K562 (cell line): ENCODE results near the gene KCNJ9. TPM values are rescaled to one million over a fixed set of nuclear protein-coding genes. Genes with fewer than 3 reads are reported as not detected.

ENCODE experiments used
- ATAC-seq: fragments of 200-7000 bp; cut with Tn5 transposase; 3 replicates; pipeline ENCODE4 v1.9.1; 2020; ENCODE audit warnings: moderate library complexity
- BruUV-seq: library from RNA; stranded (reverse); fragments of 400-500 nt; replicated peaks from 2 replicates; lab custom pipeline; 2021; lab: Mats Ljungman, UMichigan
- CTCF ChIA-PET: fragments of 300-600 bp; formaldehyde crosslinking; extraction: SDS; loops from one replicate; lab custom pipeline; 2021; ENCODE audit warnings: low intra/inter-chr PET ratio; lab: Yijun Ruan, JAX
- POLR2A ChIA-PET: fragments of 300-600, 350-650 bp; sonication (Branson Sonifier 250); formaldehyde crosslinking; extraction: SDS; loops from one replicate; lab custom pipeline; 2021; ENCODE audit warnings: antibody characterized with exemption, inconsistent platforms; lab: Yijun Ruan, JAX
- DNase-seq, 4 experiments: peaks; one replicate each; pipeline versions ENCODE4 v3.0.0 to v3.0.0-alpha.2; 2011 to 2018; ENCODE audit warnings: low spot score in 3 of 4, mixed read lengths in 3 of 4; ENCODE audit errors: extremely low read depth in 1 of 4
- FAIRE-seq: peaks from 2 replicates; lab custom pipeline; 2011; peaks lifted over from hg19 to GRCh38; lab: Jason Lieb, UNC
- H2AFZ ChIP-seq: 2 replicates; pipeline ENCODE4 v1.6.0; 2011; ENCODE audit warnings: low read depth, low read length, control low read depth, inconsistent platforms
- H3K27ac ChIP-seq: fragments of 200-600 bp; 3 replicates; pipeline ENCODE4 v1.8.0; 2011; ENCODE audit warnings: low read depth, mild to moderate bottlenecking, control low read depth, inconsistent platforms, low read length, moderate library complexity, mixed read lengths; ENCODE audit errors: extremely low read depth
- H3K27me3 ChIP-seq, 2 experiments: fragments of 300-600 bp in 1 of 2; 2 replicates in 1 of 2; 3 replicates in 1 of 2; pipeline versions ENCODE4 v1.6.0 to v1.8.0; 2011; ENCODE audit warnings: inconsistent platforms in 2 of 2, low read length in 2 of 2, mild to moderate bottlenecking in 1 of 2, mixed read lengths in 1 of 2, moderate library complexity in 1 of 2; ENCODE audit not compliant: control insufficient read depth in 2 of 2, insufficient read depth in 2 of 2
- H3K36me3 ChIP-seq: fragments of 300-600 bp; 3 replicates; pipeline ENCODE4 v1.8.0; 2011; ENCODE audit warnings: mild to moderate bottlenecking, low read length, inconsistent platforms; ENCODE audit not compliant: control insufficient read depth, insufficient read depth
- H3K4me1 ChIP-seq, 2 experiments: fragments of 200-600 bp in 1 of 2; replicated peaks in 1 of 2; 2 replicates in 1 of 2; 3 replicates in 1 of 2; pipeline versions ENCODE4 v1.5.1 to v1.8.0; 2011; ENCODE audit warnings: inconsistent platforms in 2 of 2, low read length in 2 of 2, mild to moderate bottlenecking in 1 of 2, mixed read lengths in 1 of 2, moderate library complexity in 1 of 2; ENCODE audit not compliant: control insufficient read depth in 2 of 2, insufficient read depth in 2 of 2
- H3K4me2 ChIP-seq: 2 replicates; pipeline ENCODE4 v1.6.1; 2011; ENCODE audit warnings: low read length, control low read depth, inconsistent platforms, mixed read lengths; ENCODE audit not compliant: insufficient read depth
- H3K4me3 ChIP-seq: fragments of 200-600 bp; sonication (generic), shearing (Covaris generic); 2 replicates; pipeline ENCODE4 v1.5.1; 2016; ENCODE audit warnings: control low read depth, inconsistent platforms
- H3K79me2 ChIP-seq: fragments of 200-600 bp; 3 replicates; pipeline ENCODE4 v1.8.0; 2011; ENCODE audit warnings: low read length, inconsistent platforms; ENCODE audit not compliant: control insufficient read depth, insufficient read depth
- H3K9ac ChIP-seq, 2 experiments: 2 replicates each; pipeline versions ENCODE4 v1.6.0 to v1.6.1; 2011; ENCODE audit warnings: low read depth in 2 of 2, low read length in 2 of 2, control low read depth in 1 of 2, inconsistent platforms in 1 of 2, mild to moderate bottlenecking in 1 of 2, mixed read lengths in 1 of 2; ENCODE audit not compliant: insufficient read depth in 1 of 2
- H3K9me1 ChIP-seq: one replicate; pipeline ENCODE4 v1.6.0; 2011; ENCODE audit warnings: inconsistent platforms, mild to moderate bottlenecking, low read length, moderate library complexity; ENCODE audit not compliant: control insufficient read depth, insufficient read depth
- H3K9me3 ChIP-seq: replicated peaks from 2 replicates; pipeline ENCODE4 v1.5.1; 2011; ENCODE audit warnings: low read depth, low read length, inconsistent platforms; ENCODE audit not compliant: control insufficient read depth, insufficient read depth
- H4K20me1 ChIP-seq: replicated peaks from 2 replicates; pipeline ENCODE4 v1.6.1; 2011; ENCODE audit warnings: low read length, inconsistent platforms, mixed read lengths; ENCODE audit not compliant: control insufficient read depth, insufficient read depth
- ILF3 ChIP-seq: fragments of 450-650 bp; IDR thresholded peaks from 2 replicates; pipeline ENCODE4 v1.6.1; 2018; ENCODE audit warnings: antibody characterized with exemption, mild to moderate bottlenecking, moderate library complexity, borderline replicate concordance
- NCOR1 ChIP-seq: fragments of 450-650 bp; IDR thresholded peaks from 2 replicates; pipeline ENCODE4 v1.6.1; 2016; ENCODE audit warnings: mild to moderate bottlenecking, moderate library complexity
- PRPF4 ChIP-seq: fragments of 200-400 bp; formaldehyde crosslinking; IDR thresholded peaks from one replicate; pipeline ENCODE4 v1.6.1; 2017; ENCODE audit warnings: low read length, low read depth, mild to moderate bottlenecking; ENCODE audit not compliant: insufficient read depth, poor library complexity, severe bottlenecking
- RBM34 ChIP-seq: fragments of 200-400 bp; formaldehyde crosslinking; IDR thresholded peaks from 2 replicates; pipeline ENCODE4 v1.6.1; 2018; ENCODE audit warnings: low read length, borderline replicate concordance; ENCODE audit not compliant: insufficient read depth
- SUPT5H ChIP-seq: fragments of 450-650 bp; IDR thresholded peaks from 2 replicates; pipeline ENCODE4 v1.6.1; 2016
- ZNF174 ChIP-seq: fragments of 250-450 bp; sonication (Bioruptor Pico); IDR thresholded peaks from 2 replicates; pipeline ENCODE4 v1.4.0; 2020; ENCODE audit warnings: mild to moderate bottlenecking
- ZNF316 ChIP-seq: fragments of 450-650 bp; IDR thresholded peaks from 2 replicates; pipeline ENCODE4 v1.6.1; 2016
- WGBS: fragments of 100-300 bp; shearing (Covaris generic); methylation state at CpG from one replicate; pipeline ENCODE4 v1.1.6; 2016; ENCODE audit warnings: low coverage, mixed read lengths; ENCODE audit not compliant: insufficient coverage; ENCODE audit errors: missing lambda C conversion rate; 5-methylcytosine and 5-hydroxymethylcytosine counted together
- in situ Hi-C: fragments of 300-500 bp; cut with MboI; formaldehyde crosslinking; loops from 4 replicates; pipeline ENCODE4 v1.15.0; 2018; ENCODE audit warnings: inconsistent platforms, mixed read lengths
- intact Hi-C: fragments of 100-400 bp; cut with micrococcal nuclease; formaldehyde crosslinking; loops from 2 replicates; pipeline ENCODE4 v1.14.2; 2022
- polyA plus RNA-seq, 8 experiments: library from polyadenylated mRNA; depleted of rRNA in 4 of 8; stranded (reverse) in 5 of 8; unstranded in 3 of 8; fragments of >200 nt; fragmentation: Nextera tagmentation in 2 of 8; fragmentation: Illumina TruSeq in 1 of 8; extraction: Ambion mirVana in 2 of 8; extraction: Trizol in 1 of 8; gene quantifications; 2 replicates each; pipeline versions ENCODE4 v1.2.1 to v1.2.3, GENCODE V29; 2011 to 2014; ENCODE audit warnings: inconsistent platforms in 1 of 8, missing spikeins in 1 of 8
- total RNA-seq, 7 experiments: library from RNA; depleted of rRNA in 6 of 7; stranded (reverse); fragments of >200 nt in 6 of 7; fragmentation: Illumina TruSeq in 2 of 7; extraction: Trizol in 2 of 7; gene quantifications; 2 replicates each; pipeline versions ENCODE4 v1.2.1 to v1.2.3, GENCODE V29; 2011 to 2021; ENCODE audit warnings: low replicate concordance in 1 of 7
- TF ChIP-seq, protein P1 (sequence below): fragments of 450-650 bp; IDR thresholded peaks from 2 replicates; pipeline ENCODE4 v1.6.1; 2016
- TF ChIP-seq, protein P2 (sequence below): sonication (generic); formaldehyde crosslinking; IDR thresholded peaks from 2 replicates; pipeline ENCODE4 v1.9.0; 2022; ENCODE audit warnings: mild to moderate bottlenecking, missing genetic modification reagents
- TF ChIP-seq, protein P3 (sequence below), 2 experiments: fragments of 450-650 bp in 1 of 2; sonication (generic) in 1 of 2; formaldehyde crosslinking in 1 of 2; IDR thresholded peaks; 2 replicates each; pipeline versions ENCODE4 v1.7.1 to v1.9.0; 2016 to 2022; ENCODE audit warnings: inconsistent platforms in 1 of 2, mild to moderate bottlenecking in 1 of 2, missing genetic modification reagents in 1 of 2

KCNJ9 gene
- total and polyA plus RNA-seq, 9 of the 15 experiments (the other 6 are each of a cell fraction or from before 2014, with no cell fraction given), result not detected

DNA sequence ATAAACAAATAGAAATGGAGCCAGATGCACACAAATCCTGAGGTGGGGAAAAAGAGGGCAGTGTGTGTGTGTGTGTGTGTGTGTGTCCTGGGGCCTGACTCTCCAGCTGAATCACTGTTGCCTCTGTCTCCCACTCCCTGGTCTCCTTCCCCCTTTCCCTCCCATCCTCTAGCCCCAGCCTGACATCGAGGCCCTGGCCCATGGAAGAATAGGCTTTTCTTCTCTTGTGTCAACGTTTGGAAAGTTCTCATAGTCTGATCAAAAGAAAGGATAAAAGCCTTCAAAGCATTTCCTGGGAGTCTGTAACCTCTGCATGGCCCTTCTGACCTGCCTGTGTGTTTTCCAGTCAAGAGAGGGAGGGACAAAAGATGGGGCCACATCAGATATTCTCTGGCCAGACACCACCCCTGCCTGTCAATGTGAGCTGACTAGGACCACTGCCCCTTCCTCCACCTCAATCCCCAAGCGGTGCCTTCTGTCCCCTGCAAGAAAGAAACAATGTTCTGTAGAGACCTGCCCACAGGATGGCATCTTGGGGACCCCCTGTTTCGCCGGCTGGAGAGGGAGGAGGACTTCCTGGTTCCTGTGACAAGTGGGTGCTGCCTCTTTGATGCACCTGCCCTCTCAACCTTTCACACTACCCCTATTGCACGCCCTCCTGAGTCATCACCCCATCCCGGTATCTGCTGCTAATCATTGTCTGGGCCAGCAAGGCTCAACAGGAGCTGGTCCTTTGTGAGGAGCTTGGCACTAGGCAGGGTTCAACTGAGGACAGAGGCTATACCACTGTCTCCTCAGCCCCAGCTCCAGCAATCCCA, 27.6 kb upstream of the KCNJ9 start:
- H4K20me1 ChIP-seq, result peaks cover 3% of the 10 kb centered on the region; the same call in 1 of the 2 replicates
- H3K9ac ChIP-seq, result no peak overlapping the region; a peak in 1 of 4 replicates
- ChIA-PET CTCF (no interaction called here), POLR2A (interaction anchor here (1.1 to 1.4 kb wide), 3 partner anchors 8 to 165 kb away, joined by 3 to 4 read pairs (median 3); partner anchors contain the start of gene KCNJ10)
- no peak overlapping the region for H3K4me3 ChIP-seq
- no peaks in the 10 kb centered on the region; a peak in 1 of 5 replicates for H3K4me1 ChIP-seq
- no peak overlapping the region for H3K4me2 ChIP-seq
- intact Hi-C loops (no loop called here), in situ Hi-C loops (no loop called here)
- 1% methylated on average over 7 of the region's 7 CpGs for WGBS
- FAIRE-seq, result no peak
- no peak overlapping the region for H2AFZ ChIP-seq
- ATAC-seq, result no peak
- peaks cover 2% of the 10 kb centered on the region for H3K9me1 ChIP-seq
- H3K9me3 ChIP-seq, result no peaks in the 10 kb centered on the region
- peaks cover 20 to 57% of the 10 kb centered on the region in 2 experiments for H3K27me3 ChIP-seq
- no peaks in the 10 kb centered on the region for H3K79me2 ChIP-seq
- no peaks in the 10 kb centered on the region for H3K36me3 ChIP-seq
- H3K27ac ChIP-seq, result no peak overlapping the region
- no peak for DNase-seq
- no TSS peak for BruUV-seq
- TF ChIP-seq, protein P1, sequence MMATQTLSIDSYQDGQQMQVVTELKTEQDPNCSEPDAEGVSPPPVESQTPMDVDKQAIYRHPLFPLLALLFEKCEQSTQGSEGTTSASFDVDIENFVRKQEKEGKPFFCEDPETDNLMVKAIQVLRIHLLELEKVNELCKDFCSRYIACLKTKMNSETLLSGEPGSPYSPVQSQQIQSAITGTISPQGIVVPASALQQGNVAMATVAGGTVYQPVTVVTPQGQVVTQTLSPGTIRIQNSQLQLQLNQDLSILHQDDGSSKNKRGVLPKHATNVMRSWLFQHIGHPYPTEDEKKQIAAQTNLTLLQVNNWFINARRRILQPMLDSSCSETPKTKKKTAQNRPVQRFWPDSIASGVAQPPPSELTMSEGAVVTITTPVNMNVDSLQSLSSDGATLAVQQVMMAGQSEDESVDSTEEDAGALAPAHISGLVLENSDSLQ, result no peak
- TF ChIP-seq NCOR1, result no peak
- TF ChIP-seq ZNF316, result no peak
- no peak for TF ChIP-seq SUPT5H
- TF ChIP-seq ZNF174 (CRISPR knock-in tag), result no peak
- no peak for TF ChIP-seq RBM34
- TF ChIP-seq, protein P2, sequence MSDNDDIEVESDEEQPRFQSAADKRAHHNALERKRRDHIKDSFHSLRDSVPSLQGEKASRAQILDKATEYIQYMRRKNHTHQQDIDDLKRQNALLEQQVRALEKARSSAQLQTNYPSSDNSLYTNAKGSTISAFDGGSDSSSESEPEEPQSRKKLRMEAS, result no peak
- no peak for TF ChIP-seq ILF3
- TF ChIP-seq, protein P3, sequence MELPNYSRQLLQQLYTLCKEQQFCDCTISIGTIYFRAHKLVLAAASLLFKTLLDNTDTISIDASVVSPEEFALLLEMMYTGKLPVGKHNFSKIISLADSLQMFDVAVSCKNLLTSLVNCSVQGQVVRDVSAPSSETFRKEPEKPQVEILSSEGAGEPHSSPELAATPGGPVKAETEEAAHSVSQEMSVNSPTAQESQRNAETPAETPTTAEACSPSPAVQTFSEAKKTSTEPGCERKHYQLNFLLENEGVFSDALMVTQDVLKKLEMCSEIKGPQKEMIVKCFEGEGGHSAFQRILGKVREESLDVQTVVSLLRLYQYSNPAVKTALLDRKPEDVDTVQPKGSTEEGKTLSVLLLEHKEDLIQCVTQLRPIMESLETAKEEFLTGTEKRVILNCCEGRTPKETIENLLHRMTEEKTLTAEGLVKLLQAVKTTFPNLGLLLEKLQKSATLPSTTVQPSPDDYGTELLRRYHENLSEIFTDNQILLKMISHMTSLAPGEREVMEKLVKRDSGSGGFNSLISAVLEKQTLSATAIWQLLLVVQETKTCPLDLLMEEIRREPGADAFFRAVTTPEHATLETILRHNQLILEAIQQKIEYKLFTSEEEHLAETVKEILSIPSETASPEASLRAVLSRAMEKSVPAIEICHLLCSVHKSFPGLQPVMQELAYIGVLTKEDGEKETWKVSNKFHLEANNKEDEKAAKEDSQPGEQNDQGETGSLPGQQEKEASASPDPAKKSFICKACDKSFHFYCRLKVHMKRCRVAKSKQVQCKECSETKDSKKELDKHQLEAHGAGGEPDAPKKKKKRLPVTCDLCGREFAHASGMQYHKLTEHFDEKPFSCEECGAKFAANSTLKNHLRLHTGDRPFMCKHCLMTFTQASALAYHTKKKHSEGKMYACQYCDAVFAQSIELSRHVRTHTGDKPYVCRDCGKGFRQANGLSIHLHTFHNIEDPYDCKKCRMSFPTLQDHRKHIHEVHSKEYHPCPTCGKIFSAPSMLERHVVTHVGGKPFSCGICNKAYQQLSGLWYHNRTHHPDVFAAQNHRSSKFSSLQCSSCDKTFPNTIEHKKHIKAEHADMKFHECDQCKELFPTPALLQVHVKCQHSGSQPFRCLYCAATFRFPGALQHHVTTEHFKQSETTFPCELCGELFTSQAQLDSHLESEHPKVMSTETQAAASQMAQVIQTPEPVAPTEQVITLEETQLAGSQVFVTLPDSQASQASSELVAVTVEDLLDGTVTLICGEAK (IDR thresholded peaks at IDR 0.05), result no peak
- TF ChIP-seq, protein P3 (CRISPR knock-in tag; IDR thresholded peaks at IDR 0.05), result no peak
- no peak for TF ChIP-seq PRPF4
